ENCODE measurements around the gene ATXN1. TPM values are rescaled to one million over a fixed set of nuclear protein-coding genes. Genes with fewer than 3 reads are reported as not detected.

ATXN1 gene
- total RNA-seq, 1 experiment from 2014 or later, result 5.6 TPM

DNA sequence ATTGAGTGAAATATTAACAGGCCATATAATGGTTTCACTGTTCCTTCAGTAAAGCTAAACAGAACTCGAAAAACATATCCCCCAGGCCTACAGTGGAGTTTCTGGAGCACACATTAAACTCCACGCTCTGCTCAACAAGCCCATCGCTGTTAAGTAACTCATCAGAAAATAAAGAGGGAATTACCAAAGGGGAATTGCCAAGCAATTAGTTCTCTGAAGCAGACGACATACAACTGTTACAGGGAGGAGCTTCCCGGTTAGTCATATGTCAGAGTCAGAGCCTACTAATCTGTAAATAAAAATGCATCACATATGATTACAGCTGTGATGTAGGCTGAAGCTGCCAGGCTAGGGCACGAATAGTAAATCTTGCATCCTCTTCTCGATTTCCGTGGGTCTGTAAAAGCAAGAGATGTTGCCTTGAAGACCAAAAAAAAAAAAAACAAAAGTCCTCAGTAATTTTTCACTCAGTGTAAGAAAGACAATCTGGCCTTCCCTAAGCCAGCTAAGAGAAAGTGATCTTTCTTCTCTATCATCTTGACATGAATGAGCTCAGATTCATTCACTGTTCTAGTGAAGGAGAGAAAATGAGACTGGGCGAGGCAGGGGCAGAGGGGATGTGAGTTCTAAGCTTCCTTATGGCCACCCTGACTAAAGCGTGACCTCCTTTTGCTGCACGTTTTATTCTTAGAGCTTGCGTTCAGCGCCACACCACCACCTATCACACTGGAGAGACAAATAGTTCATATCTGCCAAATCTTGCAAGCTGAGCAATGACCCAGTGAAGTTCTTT lies 13.8 kb downstream of the ATXN1 start:
- Histone ChIP-seq H3K18ac (ENCODE audit: insufficient read length, low read depth, low read length) (no peak overlapping the region), H3K4me1 (ENCODE audit: insufficient read depth, low read length) (peaks cover 2% of the 10 kb centered on the region), H3K4ac (ENCODE audit: low read depth, low read length) (no peak overlapping the region), H4K5ac (ENCODE audit: insufficient read length, low read depth, low read length) (no peak overlapping the region), H2AFZ (ENCODE audit: low read length) (no peak overlapping the region), H3K9me3 (ENCODE audit: control insufficient read depth, low read depth, low read length) (no peaks in the 10 kb centered on the region), H2BK5ac (ENCODE audit: insufficient read length, low read length) (no peak overlapping the region), H4K91ac (ENCODE audit: insufficient read length, low read depth, low read length) (no peak overlapping the region), H3K23ac (ENCODE audit: insufficient read length, low read depth, low read length) (no peak overlapping the region), H4K20me1 (ENCODE audit: control insufficient read depth, insufficient read depth, insufficient read length) (no peaks in the 10 kb centered on the region), H3K27me3 (ENCODE audit: insufficient read depth, low read length) (no peaks in the 10 kb centered on the region), H3K27ac (ENCODE audit: insufficient read length, low read depth, low read length) (no peak overlapping the region), H3K23me2 (ENCODE audit: insufficient read length, low read depth, low read length, poor library complexity, severe bottlenecking) (no peaks in the 10 kb centered on the region), H2BK15ac (ENCODE audit: low read depth, low read length) (no peak overlapping the region), H2BK20ac (ENCODE audit: low read depth, low read length, poor library complexity, severe bottlenecking) (no peak overlapping the region), H3K56ac (ENCODE audit: insufficient read length, low read depth, low read length) (no peak overlapping the region), H3T11ph (ENCODE audit: low read length) (no peak overlapping the region), H2BK12ac (ENCODE audit: insufficient read length, low read depth, low read length) (no peak overlapping the region), H3K79me1 (ENCODE audit: insufficient read depth, low read depth, low read length, poor library complexity, severe bottlenecking) (no peaks in the 10 kb centered on the region), H3K9ac (ENCODE audit: extremely low read depth, insufficient read length, low read length) (no peak overlapping the region), H3K79me2 (ENCODE audit: insufficient read depth, low read length) (no peaks in the 10 kb centered on the region), H2AK5ac (ENCODE audit: insufficient read length, low read length) (no peak overlapping the region), H3K14ac (ENCODE audit: insufficient read depth, low read length) (no peak overlapping the region), H2BK120ac (ENCODE audit: low read depth, low read length, poor library complexity, severe bottlenecking) (no peak overlapping the region), H3K4me2 (ENCODE audit: insufficient read depth, insufficient read length, low read length) (no peak overlapping the region), H4K8ac (replicated peaks; ENCODE audit: insufficient read length, low read depth, low read length) (no peak overlapping the region)
- no peak for DNase-seq
- H3K27ac Mint-ChIP-seq, result no peak overlapping the region
- H3K4me3 Mint-ChIP-seq, result no peak overlapping the region
- no peaks in the 10 kb centered on the region; a peak in 1 of 5 replicates for H3K9me3 Mint-ChIP-seq
- no CpG with 5 or more reads among the region's 13 CpGs for WGBS (ENCODE audit: extremely low coverage, insufficient read length, low lambda C conversion rate)
- H3K4me1 Mint-ChIP-seq, result peaks cover 18 to 21% of the 10 kb centered on the region in 2 experiments
- no peaks in the 10 kb centered on the region for H3K36me3 Mint-ChIP-seq (ENCODE audit: insufficient read depth in 1 of 3, low read depth in 3 of 3)
- no peaks in the 10 kb centered on the region for H3K27me3 Mint-ChIP-seq (ENCODE audit: low read depth)
- no peak for TF ChIP-seq CTCF (conservative IDR thresholded peaks at IDR 0.05)
